ENCODE measurements around the gene SMIM10L2A.

DNA sequence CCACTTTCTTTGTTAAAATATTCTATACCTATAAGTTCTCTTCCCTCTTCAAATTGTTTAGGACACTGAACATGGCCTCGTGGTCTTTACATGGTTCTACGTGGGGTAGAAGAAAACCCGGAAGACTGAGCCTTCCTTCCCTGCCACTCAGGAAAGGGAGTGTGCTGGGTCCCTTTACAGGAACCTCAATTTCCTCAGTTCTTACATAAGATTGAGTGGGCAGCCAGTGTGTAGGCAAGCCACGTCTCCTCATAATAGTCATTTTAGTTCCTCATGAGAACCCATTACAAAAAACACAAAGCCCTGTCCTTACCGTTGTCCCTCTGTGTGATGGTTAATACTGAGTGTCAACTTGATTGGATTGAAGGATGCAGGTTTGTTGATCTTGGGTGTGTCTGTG lies 28.7 kb upstream of the SMIM10L2A start:
- TF ChIP-seq, protein P1, sequence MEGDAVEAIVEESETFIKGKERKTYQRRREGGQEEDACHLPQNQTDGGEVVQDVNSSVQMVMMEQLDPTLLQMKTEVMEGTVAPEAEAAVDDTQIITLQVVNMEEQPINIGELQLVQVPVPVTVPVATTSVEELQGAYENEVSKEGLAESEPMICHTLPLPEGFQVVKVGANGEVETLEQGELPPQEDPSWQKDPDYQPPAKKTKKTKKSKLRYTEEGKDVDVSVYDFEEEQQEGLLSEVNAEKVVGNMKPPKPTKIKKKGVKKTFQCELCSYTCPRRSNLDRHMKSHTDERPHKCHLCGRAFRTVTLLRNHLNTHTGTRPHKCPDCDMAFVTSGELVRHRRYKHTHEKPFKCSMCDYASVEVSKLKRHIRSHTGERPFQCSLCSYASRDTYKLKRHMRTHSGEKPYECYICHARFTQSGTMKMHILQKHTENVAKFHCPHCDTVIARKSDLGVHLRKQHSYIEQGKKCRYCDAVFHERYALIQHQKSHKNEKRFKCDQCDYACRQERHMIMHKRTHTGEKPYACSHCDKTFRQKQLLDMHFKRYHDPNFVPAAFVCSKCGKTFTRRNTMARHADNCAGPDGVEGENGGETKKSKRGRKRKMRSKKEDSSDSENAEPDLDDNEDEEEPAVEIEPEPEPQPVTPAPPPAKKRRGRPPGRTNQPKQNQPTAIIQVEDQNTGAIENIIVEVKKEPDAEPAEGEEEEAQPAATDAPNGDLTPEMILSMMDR (IDR thresholded peaks at IDR 0.05; ENCODE audit: insufficient read depth, low read length) = no peak
- TF ChIP-seq POLR2AphosphoS5 (IDR thresholded peaks at IDR 0.05; ENCODE audit: low read depth) (no peak), GABPA (IDR thresholded peaks at IDR 0.05; ENCODE audit: low read depth) (no peak)
